CD4-positive, alpha-beta T cell (primary cell): Measurements from ENCODE around the gene SPTBN1. TPM values are rescaled to one million over a fixed set of nuclear protein-coding genes. Genes with fewer than 3 reads are reported as not detected.

Experiments
- ATAC-seq: fragments of 200-7000 bp; cut with Tn5 transposase; one replicate; pipeline ENCODE4 v1.10.0; 2022; ENCODE audit warnings: mild to moderate bottlenecking; ENCODE audit not compliant: poor library complexity
- CTCF ChIA-PET: fragments of 350-600 bp; sonication (Branson Sonifier 250); formaldehyde crosslinking; loops from one replicate; lab custom pipeline; 2021; ENCODE audit warnings: antibody characterized with exemption, inconsistent platforms; lab: Charles Lee
- POLR2A ChIA-PET: fragments of 350-600 bp; sonication (Branson Sonifier 250); formaldehyde crosslinking; loops from one replicate; lab custom pipeline; 2021; ENCODE audit warnings: antibody characterized with exemption, inconsistent platforms; lab: Charles Lee
- DNase-seq, 14 experiments: peaks; one replicate each; pipeline ENCODE4 v3.0.0-alpha.2; 2013 to 2020; ENCODE audit warnings: mixed read lengths in 2 of 14
- H3K27ac ChIP-seq, 2 donors: one replicate each; pipeline versions ENCODE4 v1.5.1 to v1.7.0; 2013; ENCODE audit warnings: low read length in 2 of 2, low read depth in 1 of 2, mild to moderate bottlenecking in 1 of 2
- H3K27me3 ChIP-seq, 2 experiments: 1 replicate in 1 of 2; 2 replicates in 1 of 2; pipeline versions ENCODE4 v1.6.1 to v1.7.0; 2013; ENCODE audit warnings: low read length in 2 of 2, control low read depth in 1 of 2, mild to moderate bottlenecking in 1 of 2, moderate library complexity in 1 of 2; ENCODE audit not compliant: insufficient read depth in 2 of 2, control insufficient read depth in 1 of 2
- H3K36me3 ChIP-seq: one replicate; pipeline ENCODE4 v1.6.1; 2013; ENCODE audit warnings: low read length, control low read depth; ENCODE audit not compliant: insufficient read depth
- H3K4me1 ChIP-seq: one replicate; pipeline ENCODE4 v1.6.1; 2013; ENCODE audit warnings: low read length, control low read depth; ENCODE audit not compliant: insufficient read depth
- H3K4me3 ChIP-seq: one replicate; pipeline ENCODE4 v1.5.1; 2013; ENCODE audit warnings: mild to moderate bottlenecking, low read length, moderate library complexity
- H3K9me3 ChIP-seq, 2 experiments: 1 replicate in 1 of 2; 2 replicates in 1 of 2; pipeline versions ENCODE4 v1.6.1 to v1.7.0; 2013; ENCODE audit warnings: low read length in 2 of 2, mild to moderate bottlenecking in 2 of 2, control low read depth in 1 of 2, moderate library complexity in 1 of 2; ENCODE audit not compliant: control insufficient read depth in 1 of 2, insufficient read depth in 1 of 2
- H3K27ac Mint-ChIP-seq: one replicate; pipeline ENCODE4 v1.8.0; 2020; ENCODE audit warnings: mixed read lengths
- H3K27me3 Mint-ChIP-seq: one replicate; pipeline ENCODE4 v1.8.0; 2021; ENCODE audit warnings: mixed read lengths
- H3K36me3 Mint-ChIP-seq: one replicate; pipeline ENCODE4 v1.8.0; 2021; ENCODE audit warnings: low read depth, mixed read lengths
- H3K4me1 Mint-ChIP-seq: one replicate; pipeline ENCODE4 v1.8.0; 2021; ENCODE audit warnings: low read depth, mixed read lengths
- H3K4me3 Mint-ChIP-seq: one replicate; pipeline ENCODE4 v1.8.0; 2020; ENCODE audit warnings: mild to moderate bottlenecking, mixed read lengths
- H3K9me3 Mint-ChIP-seq: one replicate; pipeline ENCODE4 v1.8.0; 2020; ENCODE audit warnings: mixed read lengths
- intact Hi-C, 2 experiments: fragments of 100-400 bp; cut with DNase I in 1 of 2; cut with micrococcal nuclease in 1 of 2; formaldehyde crosslinking; loops; one replicate each; pipeline versions ENCODE4 v1.15.1 to v1.9.0; 2023 to 2025; cut with DNase I, micrococcal nuclease
- total RNA-seq, 174 experiments: library from RNA in 2 of 174; stranded (reverse) in 2 of 174; gene quantifications; one replicate each; pipeline ENCODE4 v1.2.3 and lab custom pipeline; 2021 to 2026
- TF ChIP-seq, protein P1 (sequence below): fragments of 200-600 bp; IDR thresholded peaks from one replicate; pipeline ENCODE4 v1.8.0; 2022; ENCODE audit warnings: antibody characterized with exemption, mild to moderate bottlenecking

SPTBN1 gene
- total RNA-seq, 2 experiments from 2014 or later, result 156 to 166 TPM

DNA sequence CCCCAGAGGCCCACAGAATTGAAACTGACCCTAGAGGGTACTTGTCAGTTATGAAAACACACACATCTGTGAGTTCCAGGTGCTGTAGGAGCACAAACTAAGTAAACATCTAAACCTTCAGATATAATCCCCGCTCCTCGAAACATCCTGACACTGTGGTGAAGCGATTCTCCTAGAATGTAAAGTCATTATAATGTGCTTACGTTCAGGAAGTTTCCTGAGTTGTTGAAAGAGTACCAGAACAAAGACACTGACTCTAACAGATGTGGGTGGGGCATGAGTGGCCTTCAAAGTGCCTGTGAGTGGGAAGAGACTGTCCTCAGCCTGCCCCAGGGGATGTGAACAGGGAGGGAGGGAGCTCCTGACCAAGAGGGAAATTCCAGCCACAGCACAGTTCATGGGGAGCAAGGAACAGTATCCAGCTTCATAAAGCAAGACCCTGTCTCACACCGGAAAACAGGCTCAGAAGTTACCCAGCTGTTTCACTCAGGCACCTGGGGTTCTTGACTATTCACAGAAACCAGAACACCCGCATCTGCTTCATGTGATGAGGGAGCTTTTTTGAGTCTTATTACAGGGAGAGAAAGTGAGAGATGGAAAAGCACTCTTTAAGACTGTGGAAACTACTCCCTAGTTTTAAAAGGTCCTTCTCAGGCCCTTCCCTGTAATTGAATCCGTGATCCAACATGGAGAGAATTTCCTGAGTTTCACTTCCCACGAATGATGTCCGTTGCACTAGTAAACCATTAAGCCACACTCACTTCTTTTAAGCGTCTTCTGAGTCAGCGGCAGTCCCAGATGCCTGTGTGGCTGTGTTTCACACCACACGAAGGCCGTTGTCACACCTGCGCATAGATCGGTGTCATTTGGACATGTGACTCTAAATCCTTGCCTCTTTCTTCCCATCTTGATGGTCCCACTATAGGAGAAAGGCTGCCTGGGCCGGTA, 178.7 kb downstream of the SPTBN1 start:
- peaks cover 8% of the 10 kb centered on the region for H3K4me1 ChIP-seq
- Mint-ChIP-seq H3K27ac (peak overlapping the region; percentile 49), H3K4me1 (peaks cover 42% of the 10 kb centered on the region), H3K4me3 (peak overlapping the region; percentile 44), H3K27me3 (no peaks in the 10 kb centered on the region), H3K36me3 (peaks cover 95% of the 10 kb centered on the region), H3K9me3 (no peaks in the 10 kb centered on the region)
- peak overlapping the region in 1 of 2 donors; percentile 7 for H3K27ac ChIP-seq
- H3K36me3 ChIP-seq, result peaks cover 95% of the 10 kb centered on the region
- TF ChIP-seq, protein P1, sequence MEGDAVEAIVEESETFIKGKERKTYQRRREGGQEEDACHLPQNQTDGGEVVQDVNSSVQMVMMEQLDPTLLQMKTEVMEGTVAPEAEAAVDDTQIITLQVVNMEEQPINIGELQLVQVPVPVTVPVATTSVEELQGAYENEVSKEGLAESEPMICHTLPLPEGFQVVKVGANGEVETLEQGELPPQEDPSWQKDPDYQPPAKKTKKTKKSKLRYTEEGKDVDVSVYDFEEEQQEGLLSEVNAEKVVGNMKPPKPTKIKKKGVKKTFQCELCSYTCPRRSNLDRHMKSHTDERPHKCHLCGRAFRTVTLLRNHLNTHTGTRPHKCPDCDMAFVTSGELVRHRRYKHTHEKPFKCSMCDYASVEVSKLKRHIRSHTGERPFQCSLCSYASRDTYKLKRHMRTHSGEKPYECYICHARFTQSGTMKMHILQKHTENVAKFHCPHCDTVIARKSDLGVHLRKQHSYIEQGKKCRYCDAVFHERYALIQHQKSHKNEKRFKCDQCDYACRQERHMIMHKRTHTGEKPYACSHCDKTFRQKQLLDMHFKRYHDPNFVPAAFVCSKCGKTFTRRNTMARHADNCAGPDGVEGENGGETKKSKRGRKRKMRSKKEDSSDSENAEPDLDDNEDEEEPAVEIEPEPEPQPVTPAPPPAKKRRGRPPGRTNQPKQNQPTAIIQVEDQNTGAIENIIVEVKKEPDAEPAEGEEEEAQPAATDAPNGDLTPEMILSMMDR, result no peak
- H3K4me3 ChIP-seq, result no peak overlapping the region
- no peaks in the 10 kb centered on the region for H3K9me3 ChIP-seq
- ChIA-PET CTCF (interaction anchor here (1.5 kb wide), 2 partner anchors 70 to 112 kb away, joined by 3 to 4 read pairs; no protein-coding TSS in a partner anchor), POLR2A (interaction anchor here (1.3 to 3.5 kb wide), 3 partner anchors 9 to 76 kb away, joined by 4 to 19 read pairs (median 5); no protein-coding TSS in a partner anchor)
- no peaks in the 10 kb centered on the region for H3K27me3 ChIP-seq
- ATAC-seq (peak; percentile 77), DNase-seq (peak in 3 of 14 experiments; percentile 36 to 49 (median 42))
- intact Hi-C loops, result loop anchor here in 1 of 2 experiments (2.0 to 5.0 kb wide), 2 partner anchors 76 to 113 kb away; no protein-coding TSS in a partner anchor

DNA sequence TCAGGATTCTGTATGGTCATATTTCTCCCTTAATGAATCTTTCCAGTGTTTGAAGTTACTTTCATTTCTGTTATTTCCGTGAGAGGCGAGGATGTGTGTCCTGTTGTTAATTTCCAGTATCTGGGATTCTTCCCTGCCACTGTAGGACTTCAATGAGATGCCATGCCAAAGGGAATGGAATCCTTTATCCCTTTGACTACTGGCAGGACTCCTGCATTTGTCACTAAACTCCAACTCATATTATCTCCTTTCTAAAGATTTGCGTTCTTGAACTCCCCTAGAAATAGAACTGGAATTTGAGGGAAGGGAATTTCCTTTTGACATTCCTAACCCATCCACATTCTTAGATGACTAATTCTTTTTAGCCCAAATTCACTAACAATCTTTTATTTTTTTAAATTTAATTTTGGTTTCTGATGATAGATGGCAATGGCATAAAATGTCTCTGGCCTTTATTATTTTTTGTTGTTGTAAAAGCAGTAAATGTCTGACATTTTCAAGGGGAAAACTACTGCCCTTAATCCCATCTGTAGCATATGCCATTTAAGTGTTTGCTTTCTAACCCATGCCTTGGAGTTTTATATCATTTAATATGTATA, 179.5 kb downstream of the SPTBN1 start:
- Mint-ChIP-seq H3K27ac (peak overlapping the region; percentile 49), H3K4me3 (no peak overlapping the region), H3K27me3 (no peaks in the 10 kb centered on the region), H3K36me3 (peaks cover 94% of the 10 kb centered on the region), H3K9me3 (no peaks in the 10 kb centered on the region), H3K4me1 (peaks cover 47% of the 10 kb centered on the region)
- DNase-seq (no peak), ATAC-seq (no peak)
- peaks cover 93% of the 10 kb centered on the region for H3K36me3 ChIP-seq
- no peak overlapping the region for H3K4me3 ChIP-seq
- H3K4me1 ChIP-seq, result peaks cover 8% of the 10 kb centered on the region
- H3K27me3 ChIP-seq, result no peaks in the 10 kb centered on the region
- TF ChIP-seq, protein P1, result no peak
- ChIA-PET POLR2A (interaction anchor here (3.5 kb wide), 1 partner anchor 76 kb away, joined by 19 read pairs; no protein-coding TSS in a partner anchor), CTCF (no interaction called here)
- intact Hi-C loops, result loop anchor here in 1 of 2 experiments (2.0 kb wide), 1 partner anchor 77 kb away; no protein-coding TSS in a partner anchor
- H3K9me3 ChIP-seq, result no peaks in the 10 kb centered on the region
- peak overlapping the region in 1 of 2 donors; percentile 7 for H3K27ac ChIP-seq

DNA sequence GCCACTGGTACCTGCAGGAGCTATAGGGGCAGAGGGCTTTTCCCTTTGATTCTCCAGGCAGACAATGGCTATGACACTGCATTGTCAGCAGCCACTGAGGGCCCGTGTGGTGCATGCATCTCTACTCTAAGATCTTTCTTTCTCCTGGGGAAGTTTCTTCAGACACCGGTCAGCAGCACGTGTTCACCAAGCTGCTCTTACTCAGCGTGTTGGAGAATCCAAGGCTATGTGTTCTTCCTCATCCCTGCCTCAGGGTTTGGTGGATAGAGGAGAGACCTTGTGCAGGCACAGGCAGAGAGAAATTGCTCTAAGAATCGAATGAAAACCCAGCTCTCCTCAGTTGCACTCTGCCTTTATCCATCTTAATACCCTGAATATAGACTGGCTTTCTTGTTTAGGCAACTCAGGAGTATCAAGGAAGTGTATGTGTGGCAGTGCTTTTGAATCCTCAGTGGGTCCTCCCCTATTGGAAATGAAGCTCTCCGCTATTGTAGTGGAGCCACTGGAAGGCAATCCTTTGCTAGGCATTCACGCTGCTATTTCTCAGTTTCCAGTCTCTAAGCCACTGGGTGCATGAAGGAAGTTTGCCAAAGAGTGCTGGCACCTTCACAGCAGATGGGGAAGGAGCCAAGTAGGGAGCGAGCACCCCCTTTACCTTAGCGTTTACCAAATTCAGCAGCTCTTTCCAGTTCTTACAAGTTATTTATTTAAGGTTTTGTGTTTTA, 180.4 kb downstream of the SPTBN1 start:
- H3K27ac Mint-ChIP-seq, result peak overlapping the region; percentile 64
- no peaks in the 10 kb centered on the region for H3K27me3 ChIP-seq
- no peaks in the 10 kb centered on the region for H3K27me3 Mint-ChIP-seq
- peaks cover 91% of the 10 kb centered on the region for H3K36me3 Mint-ChIP-seq
- no peak overlapping the region for H3K27ac ChIP-seq
- no peaks in the 10 kb centered on the region for H3K9me3 ChIP-seq
- no peak for ATAC-seq
- H3K4me3 Mint-ChIP-seq, result no peak overlapping the region
- no peaks in the 10 kb centered on the region for H3K9me3 Mint-ChIP-seq
- intact Hi-C loops, result no loop called here
- H3K4me1 ChIP-seq, result peaks cover 8% of the 10 kb centered on the region
- peaks cover 47% of the 10 kb centered on the region for H3K4me1 Mint-ChIP-seq
- H3K36me3 ChIP-seq, result peaks cover 93% of the 10 kb centered on the region
- POLR2A ChIA-PET, result interaction anchor here (1.1 kb wide), 1 partner anchor 82 kb away, joined by 3 read pairs; no protein-coding TSS in a partner anchor
- CTCF ChIA-PET, result interaction anchor here (1.3 kb wide), 1 partner anchor 78 kb away, joined by 3 read pairs; no protein-coding TSS in a partner anchor
- TF ChIP-seq, protein P1, result no peak
- no peak overlapping the region for H3K4me3 ChIP-seq
- DNase-seq, result no peak
